ENCODE measurements around the gene MITF.
A peak's percentile ranks its signal among the peaks of the same experiment; 100 is the strongest.

The MITF gene

DNA sequence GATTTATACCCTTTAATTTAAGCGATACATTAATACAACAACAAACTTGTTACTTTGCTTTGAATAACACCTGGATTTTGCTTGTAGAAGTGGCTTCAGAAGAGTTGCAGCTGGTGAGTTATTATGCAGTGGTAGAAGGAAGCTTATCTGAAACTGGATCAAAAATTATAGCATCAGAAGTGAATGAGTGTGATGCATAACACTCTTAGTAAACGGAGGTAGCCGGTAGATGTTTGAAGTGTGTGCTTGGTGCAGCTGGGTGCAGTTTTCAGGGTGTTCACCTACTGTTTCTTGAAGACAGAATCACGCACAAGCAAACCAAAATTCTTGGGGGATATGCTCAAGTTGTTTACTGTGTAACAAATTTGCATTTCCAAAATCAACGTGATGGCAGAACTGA is 103.1 kb downstream of the MITF start:
- no peak for FAIRE-seq

GRCh38 chr3:69842789-69843188 is 103.5 kb downstream of the MITF start:
- no peak for FAIRE-seq

GRCh38 chr3:69844706-69845105 is 105.4 kb downstream of the MITF start:
- FAIRE-seq, result no peak

DNA sequence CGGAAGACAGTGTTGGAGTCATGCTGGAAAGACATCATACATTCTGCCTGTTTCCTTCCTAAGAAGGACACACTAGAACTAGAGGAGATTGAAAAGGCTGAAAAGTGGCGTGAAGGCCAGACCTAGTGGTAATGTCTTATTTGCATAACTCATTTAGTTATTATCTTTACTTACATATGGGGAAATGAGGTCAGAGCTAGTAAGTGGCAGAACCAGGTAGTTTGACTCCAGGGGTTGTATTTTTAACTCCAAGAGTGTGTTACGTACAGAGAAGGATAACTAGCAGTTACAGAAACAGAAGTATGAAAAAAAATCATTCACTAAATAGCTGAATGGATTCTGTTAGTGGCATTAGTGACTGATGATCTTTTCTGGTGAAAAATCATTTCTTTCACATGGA is 108.0 kb downstream of the MITF start:
- no peak for FAIRE-seq

- peak; percentile 21 for FAIRE-seq
Measured at GRCh38 chr3:69848113-69848512, 108.8 kb downstream of the MITF start.

- FAIRE-seq, result no peak
Measured at GRCh38 chr3:69850849-69851248, 111.6 kb downstream of the MITF start.

- FAIRE-seq, result no peak
Measured at GRCh38 chr3:69853027-69853426, 113.8 kb downstream of the MITF start.

- no peak for FAIRE-seq
Measured at GRCh38 chr3:69855436-69856162, 116.3 kb downstream of the MITF start.

DNA sequence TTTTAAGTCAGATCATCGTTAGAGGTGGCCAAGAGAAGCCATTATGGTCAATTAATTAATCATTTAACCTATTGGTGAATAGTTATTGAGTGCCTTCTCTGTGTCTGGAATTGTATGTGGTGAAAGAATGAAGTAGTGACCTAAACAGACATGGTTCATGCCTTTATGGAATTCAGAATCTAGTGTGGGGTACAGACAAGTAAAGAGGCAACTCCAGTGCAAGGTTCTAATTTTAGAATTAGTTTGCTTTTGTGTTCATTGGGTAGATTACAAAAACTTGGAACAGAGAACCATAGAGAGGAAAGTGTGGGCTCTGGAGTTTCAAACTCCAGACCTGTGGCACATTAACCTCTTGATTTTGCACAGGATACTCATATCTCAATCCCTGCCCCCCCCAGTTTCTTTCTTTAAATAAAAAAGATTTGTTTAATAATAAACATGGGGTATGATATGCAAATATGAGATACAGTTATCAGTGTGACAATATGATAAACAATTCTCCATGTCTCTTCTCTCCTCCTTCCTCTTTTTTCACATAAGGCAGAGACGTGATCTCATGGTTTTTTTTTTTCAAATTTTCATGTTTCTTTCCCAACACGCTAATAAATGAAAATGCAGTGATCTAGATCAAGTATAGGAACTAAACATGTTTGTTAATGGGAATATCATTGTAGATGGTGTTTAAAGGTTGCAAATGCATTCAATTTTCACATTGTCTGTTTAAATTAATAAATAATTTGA is 117.9 kb downstream of the MITF start:
- FAIRE-seq, result no peak

DNA sequence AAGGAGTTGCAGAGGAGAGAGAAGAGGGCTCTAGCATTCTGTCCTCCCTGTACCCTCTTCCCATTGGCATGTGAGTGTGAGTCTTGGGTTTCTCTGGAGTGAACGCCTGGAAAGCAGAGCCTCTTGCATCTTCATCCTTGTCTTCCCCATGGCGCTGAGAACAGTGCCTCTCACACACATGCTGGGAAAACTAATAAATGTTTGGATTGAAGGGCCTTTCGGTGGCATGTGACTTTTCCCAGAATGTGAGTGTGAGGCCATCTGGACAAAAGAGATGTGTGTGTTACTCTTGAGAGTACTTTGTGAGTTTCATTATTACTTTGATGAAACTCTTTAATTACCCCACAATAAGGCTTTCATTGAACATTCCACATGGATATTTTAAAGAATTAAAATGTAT is 122.3 kb downstream of the MITF start:
- no peak for FAIRE-seq

DNA sequence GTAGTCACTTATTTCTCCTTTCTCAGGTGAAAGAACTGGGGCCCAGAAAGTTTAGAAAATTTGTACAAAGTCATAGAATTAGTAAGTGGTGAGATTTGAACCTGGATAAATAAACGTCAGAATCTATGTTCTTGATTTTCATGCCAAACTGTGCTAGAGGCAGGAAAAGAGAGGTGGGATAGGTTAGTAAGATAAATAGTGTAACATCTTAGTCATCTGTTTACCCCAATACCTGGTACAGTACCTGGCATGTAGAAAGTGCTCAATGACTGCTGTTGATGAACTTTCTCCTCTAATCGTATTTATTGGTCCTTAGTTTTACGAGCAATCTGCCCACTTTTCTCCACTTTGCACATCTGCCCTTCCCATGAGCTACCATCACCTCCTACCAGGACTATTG is 124.9 kb downstream of the MITF start:
- FAIRE-seq, result no peak

- peak; percentile 78 for FAIRE-seq
Measured at GRCh38 chr3:69864766-69865165, 125.5 kb downstream of the MITF start.

DNA sequence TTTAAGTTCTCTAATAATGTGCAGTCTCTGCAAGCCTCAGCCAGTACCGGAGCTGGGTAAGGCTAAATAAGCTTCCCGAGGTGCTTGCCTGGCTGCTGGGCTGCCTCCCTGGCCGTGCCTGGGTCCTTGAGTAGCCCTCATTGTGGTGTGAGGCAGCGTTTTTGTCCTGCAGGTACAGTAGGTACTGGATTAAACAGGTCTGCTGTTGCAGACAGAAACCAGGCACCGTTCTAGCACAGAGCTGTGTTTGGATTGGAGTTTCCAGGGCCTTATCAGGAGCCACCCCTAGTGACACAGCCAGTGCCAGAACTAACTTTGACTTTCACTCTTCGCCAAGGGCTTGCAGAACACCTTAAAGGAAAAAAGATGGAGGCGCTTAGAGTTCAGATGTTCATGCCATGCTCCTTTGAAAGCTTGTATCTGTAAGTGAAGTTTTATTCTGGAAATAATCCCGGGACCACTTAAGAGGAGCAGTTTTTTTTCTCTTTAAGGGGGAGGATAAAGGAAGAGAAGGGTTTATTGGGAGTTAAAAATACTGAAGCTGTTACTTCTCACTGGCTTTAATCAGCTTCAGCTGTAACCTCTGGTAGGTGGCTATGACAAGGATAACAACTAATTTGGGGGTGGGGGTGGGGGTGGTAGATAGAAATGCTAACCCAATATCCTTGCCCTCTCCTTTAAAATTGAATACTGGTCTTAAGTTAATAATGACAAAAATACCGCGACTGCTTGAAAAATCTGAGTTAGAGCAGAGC is 126.8 kb downstream of the MITF start:
- FAIRE-seq, result peak; percentile 50

DNA sequence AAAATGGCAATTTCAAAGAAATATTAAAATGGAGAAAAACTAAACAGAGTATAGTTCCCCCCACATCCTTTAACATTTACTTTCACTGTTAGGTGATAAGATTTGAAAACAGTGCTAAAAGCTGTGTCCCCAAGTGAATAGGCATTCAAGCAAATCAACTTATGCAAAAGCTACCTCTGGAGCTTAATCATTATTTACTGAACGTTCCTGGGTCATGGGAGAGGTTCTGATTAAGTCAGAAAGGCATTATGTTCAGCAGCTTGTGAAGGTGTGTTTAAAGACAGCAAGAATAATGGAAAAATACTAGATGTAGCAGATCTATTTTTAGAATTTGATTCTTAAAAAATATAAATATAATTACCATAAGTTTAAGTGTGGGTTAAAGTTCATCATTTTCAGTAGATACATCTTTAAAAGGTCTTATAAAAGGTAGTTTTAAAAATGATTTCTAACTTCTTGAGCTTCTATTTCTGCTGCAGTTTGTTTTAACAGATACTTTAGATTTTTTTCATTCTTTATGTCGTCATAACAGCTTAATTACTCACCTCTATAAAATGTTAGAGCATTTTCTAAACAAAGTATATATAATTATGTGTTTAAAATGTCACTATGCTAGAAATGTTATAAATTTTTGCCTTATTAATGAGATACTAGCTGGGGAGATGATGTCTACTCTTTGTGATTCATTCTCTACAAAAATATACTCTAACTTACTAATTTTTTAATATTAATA is 127.9 kb downstream of the MITF start:
- peak; percentile 82 for FAIRE-seq

GRCh38 chr3:69867941-69868505 is 128.8 kb downstream of the MITF start:
- peak; percentile 91 for FAIRE-seq

DNA sequence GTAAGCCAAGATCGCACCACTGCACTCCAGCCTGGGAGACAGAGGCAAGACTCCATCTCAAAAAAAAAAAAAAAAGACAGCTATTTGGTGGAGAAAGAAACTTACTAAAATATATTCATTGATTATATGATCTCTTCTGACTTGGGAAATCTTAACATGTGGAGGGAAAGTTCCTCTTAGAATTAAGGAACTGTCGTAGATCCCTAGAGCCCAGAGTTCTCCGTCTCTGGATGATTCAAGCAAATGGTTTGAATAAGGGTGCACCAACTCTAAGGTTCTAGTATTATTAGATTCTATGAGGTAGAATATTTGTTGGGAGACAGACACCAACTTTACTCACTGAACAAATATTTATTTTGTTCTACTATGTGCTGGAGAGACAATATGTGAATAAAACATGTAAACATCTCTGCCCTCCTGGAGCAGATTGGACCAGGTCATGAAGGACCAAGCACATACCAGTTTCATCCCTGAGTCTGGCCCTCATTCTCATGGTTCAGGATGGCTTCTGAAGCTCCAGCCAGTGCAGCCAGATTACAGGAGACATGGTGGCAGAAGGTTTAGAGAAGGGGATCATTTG is 129.7 kb downstream of the MITF start:
- FAIRE-seq, result no peak

GRCh38 chr3:69869643-69870042 is 130.4 kb downstream of the MITF start:
- no peak for FAIRE-seq

DNA sequence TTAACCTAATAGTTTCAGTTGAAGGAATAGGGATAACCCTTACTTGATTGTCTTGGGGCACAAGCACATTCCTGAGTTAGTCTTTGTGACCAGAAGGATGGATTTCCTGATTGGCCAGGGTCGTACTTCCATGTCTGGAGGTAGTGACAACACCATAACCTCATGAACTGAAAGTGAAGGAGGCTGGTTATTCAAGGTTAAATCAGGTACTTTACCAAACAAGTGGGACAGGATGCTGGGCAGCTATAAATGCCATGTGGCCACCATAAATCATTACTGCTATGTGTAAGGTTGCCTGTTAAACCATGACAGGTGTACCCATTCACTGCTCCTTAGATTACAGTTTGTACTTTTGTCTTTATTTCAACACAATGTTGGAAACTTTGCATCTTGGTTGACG is 132.0 kb downstream of the MITF start:
- FAIRE-seq, result no peak

- no peak for FAIRE-seq
Measured at GRCh38 chr3:69871868-69872267, 132.6 kb downstream of the MITF start.

- no peak for FAIRE-seq
Measured at GRCh38 chr3:69872783-69873378, 133.6 kb downstream of the MITF start.

GRCh38 chr3:69876073-69876472 is 136.8 kb downstream of the MITF start:
- no peak for FAIRE-seq

DNA sequence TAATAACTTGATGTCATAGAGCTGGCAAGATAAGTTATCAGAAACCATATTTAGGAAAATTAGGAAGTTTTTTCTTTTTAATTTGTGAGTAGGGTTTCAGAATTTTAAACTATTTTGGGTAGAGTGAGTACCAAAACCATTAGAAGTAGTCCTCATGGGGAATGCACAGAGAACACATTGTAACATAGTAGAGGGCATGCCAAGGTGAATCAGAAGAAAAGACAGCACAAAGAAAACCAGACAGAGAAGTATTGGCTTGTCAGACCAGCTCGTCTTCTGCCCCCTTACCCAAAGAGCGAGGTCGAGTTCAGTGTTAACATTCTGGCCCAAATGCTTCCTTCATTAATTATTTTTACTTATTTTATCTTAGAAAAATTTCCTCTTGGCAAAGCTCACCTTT is 139.0 kb downstream of the MITF start:
- no peak for FAIRE-seq
